GM23338 (cell line): ENCODE results near the gene VEGFA. TPM values are rescaled to one million over a fixed set of nuclear protein-coding genes. Genes with fewer than 3 reads are reported as not detected.

Experiments used
- ATAC-seq: fragments of 200-7000 bp; cut with Tn5 transposase; 3 replicates; pipeline ENCODE4 v1.9.1; 2020
- DNase-seq: peaks from one replicate; pipeline ENCODE4 v3.0.0-alpha.2; 2015; ENCODE audit warnings: low spot score
- H2AFZ ChIP-seq: fragments of 200-600 bp; sonication (generic); 2 replicates; pipeline ENCODE4 v1.8.0; 2016; ENCODE audit warnings: antibody characterized with exemption, mild to moderate bottlenecking, moderate library complexity
- H3F3A ChIP-seq: fragments of 200-600 bp; sonication (generic); replicated peaks from 2 replicates; pipeline ENCODE4 v1.8.0; 2017; ENCODE audit warnings: antibody characterized with exemption, mixed run types, low read depth
- H3K27ac ChIP-seq: fragments of 200-600 bp; sonication (generic); 2 replicates; pipeline ENCODE4 v1.6.1; 2016; ENCODE audit warnings: low read depth
- H3K27me3 ChIP-seq: fragments of 200-600 bp; sonication (generic); 2 replicates; pipeline ENCODE4 v1.8.0; 2016; ENCODE audit warnings: mild to moderate bottlenecking, mixed run types, moderate library complexity; ENCODE audit not compliant: insufficient read depth
- H3K36me3 ChIP-seq: fragments of 200-600 bp; sonication (generic); 2 replicates; pipeline ENCODE4 v1.8.0; 2016; ENCODE audit warnings: mild to moderate bottlenecking; ENCODE audit not compliant: insufficient read depth
- H3K4me1 ChIP-seq: fragments of 200-600 bp; sonication (generic); 2 replicates; pipeline ENCODE4 v1.8.0; 2016; ENCODE audit warnings: mild to moderate bottlenecking, moderate library complexity; ENCODE audit not compliant: insufficient read depth
- H3K4me2 ChIP-seq: fragments of 200-600 bp; sonication (generic); 2 replicates; pipeline ENCODE4 v1.7.1; 2017; ENCODE audit warnings: mixed run types
- H3K4me3 ChIP-seq: fragments of 200-600 bp; sonication (generic); 2 replicates; pipeline ENCODE4 v1.6.1; 2016; ENCODE audit warnings: mixed run types
- H3K79me2 ChIP-seq: fragments of 200-600 bp; sonication (generic); replicated peaks from 2 replicates; pipeline ENCODE4 v1.8.0; 2017; ENCODE audit warnings: mild to moderate bottlenecking; ENCODE audit not compliant: insufficient read depth
- H3K9me2 ChIP-seq: fragments of 200-600 bp; sonication (generic); 2 replicates; pipeline ENCODE4 v1.8.0; 2017; ENCODE audit not compliant: insufficient read depth
- H4K20me1 ChIP-seq: fragments of 200-600 bp; sonication (generic); replicated peaks from 2 replicates; pipeline ENCODE4 v1.8.0; 2017; ENCODE audit warnings: mild to moderate bottlenecking; ENCODE audit not compliant: insufficient read depth
- H3K27ac Mint-ChIP-seq: 2 replicates; pipeline ENCODE4 v1.8.0; 2020; ENCODE audit warnings: inconsistent platforms, mild to moderate bottlenecking, moderate library complexity, mixed read lengths
- H3K27me3 Mint-ChIP-seq: 3 replicates; pipeline ENCODE4 v1.8.0; 2022; ENCODE audit warnings: low read depth, mild to moderate bottlenecking, moderate library complexity, mixed read lengths, inconsistent platforms; ENCODE audit not compliant: insufficient read depth, poor library complexity
- H3K36me3 Mint-ChIP-seq: 3 replicates; pipeline ENCODE4 v1.8.0; 2021; ENCODE audit warnings: low read depth, mild to moderate bottlenecking, inconsistent platforms, moderate library complexity, mixed read lengths
- H3K4me1 Mint-ChIP-seq: 3 replicates; pipeline ENCODE4 v1.8.0; 2020; ENCODE audit warnings: mild to moderate bottlenecking, inconsistent platforms, mixed read lengths
- H3K4me3 Mint-ChIP-seq: 3 replicates; pipeline ENCODE4 v1.8.0; 2021; ENCODE audit warnings: moderate library complexity, mild to moderate bottlenecking, inconsistent platforms, mixed read lengths
- H3K9me3 Mint-ChIP-seq: 3 replicates; pipeline ENCODE4 v1.8.0; 2020; ENCODE audit warnings: moderate library complexity, mild to moderate bottlenecking, inconsistent platforms, mixed read lengths
- CREB1 ChIP-seq: fragments of 250-450 bp; sonication (Bioruptor Pico); IDR thresholded peaks from 2 replicates; pipeline ENCODE4 v1.5.0; 2020; ENCODE audit warnings: low read depth, mild to moderate bottlenecking, moderate library complexity
- CTCF ChIP-seq, 2 experiments: fragments of 200-600 bp in 1 of 2; sonication (generic) in 1 of 2; conservative IDR thresholded peaks; 2 replicates each; pipeline versions ENCODE4 v1.5.1 to v1.6.1; 2016 to 2017; ENCODE audit warnings: antibody characterized with exemption in 2 of 2, low read depth in 2 of 2, mild to moderate bottlenecking in 2 of 2, moderate library complexity in 1 of 2
- EZH2 ChIP-seq: fragments of 200-600 bp; sonication (generic); IDR thresholded peaks from one replicate; pipeline ENCODE4 v1.8.0; 2017; ENCODE audit warnings: antibody characterized with exemption, mild to moderate bottlenecking, low read depth; ENCODE audit not compliant: unreplicated experiment
- EZH2phosphoT487 ChIP-seq: fragments of 200-600 bp; sonication (generic); IDR thresholded peaks from one replicate; pipeline ENCODE4 v1.8.1; 2018; ENCODE audit warnings: antibody characterized with exemption; ENCODE audit not compliant: unreplicated experiment
- JUNB ChIP-seq: IDR thresholded peaks from one replicate; pipeline ENCODE4 v1.6.1; 2016; ENCODE audit warnings: antibody characterized with exemption; ENCODE audit not compliant: unreplicated experiment
- POLR2AphosphoS5 ChIP-seq: IDR thresholded peaks from 2 replicates; pipeline ENCODE4 v1.6.1; 2016; ENCODE audit warnings: antibody characterized with exemption, low read depth
- STAT1 ChIP-seq: IDR thresholded peaks from one replicate; pipeline ENCODE4 v1.6.1; 2016; ENCODE audit warnings: antibody characterized with exemption; ENCODE audit not compliant: unreplicated experiment
- ZNF331 ChIP-seq: fragments of 250-450 bp; sonication (Bioruptor Pico); IDR thresholded peaks from 2 replicates; pipeline ENCODE4 v1.5.0; 2020; ENCODE audit warnings: low read depth, mild to moderate bottlenecking, moderate library complexity
- polyA plus RNA-seq: library from polyadenylated mRNA; unstranded; fragments of >200 nt; fragmentation: Nextera tagmentation; extraction: Ambion mirVana; gene quantifications from 2 replicates; pipeline ENCODE4 v1.2.1, GENCODE V29; 2016
- total RNA-seq: library from RNA; depleted of rRNA; stranded (reverse); fragments of >200 nt; shearing (Covaris generic); gene quantifications from 2 replicates; pipeline ENCODE4 v1.2.3, GENCODE V29; 2014
- TF ChIP-seq, protein P1 (sequence below): IDR thresholded peaks from one replicate; pipeline ENCODE4 v1.6.1; 2018; ENCODE audit warnings: antibody characterized with exemption; ENCODE audit not compliant: unreplicated experiment

The VEGFA gene
- total and polyA plus RNA-seq, 2 experiments from 2014 or later: 10.9 to 61.1 TPM

DNA sequence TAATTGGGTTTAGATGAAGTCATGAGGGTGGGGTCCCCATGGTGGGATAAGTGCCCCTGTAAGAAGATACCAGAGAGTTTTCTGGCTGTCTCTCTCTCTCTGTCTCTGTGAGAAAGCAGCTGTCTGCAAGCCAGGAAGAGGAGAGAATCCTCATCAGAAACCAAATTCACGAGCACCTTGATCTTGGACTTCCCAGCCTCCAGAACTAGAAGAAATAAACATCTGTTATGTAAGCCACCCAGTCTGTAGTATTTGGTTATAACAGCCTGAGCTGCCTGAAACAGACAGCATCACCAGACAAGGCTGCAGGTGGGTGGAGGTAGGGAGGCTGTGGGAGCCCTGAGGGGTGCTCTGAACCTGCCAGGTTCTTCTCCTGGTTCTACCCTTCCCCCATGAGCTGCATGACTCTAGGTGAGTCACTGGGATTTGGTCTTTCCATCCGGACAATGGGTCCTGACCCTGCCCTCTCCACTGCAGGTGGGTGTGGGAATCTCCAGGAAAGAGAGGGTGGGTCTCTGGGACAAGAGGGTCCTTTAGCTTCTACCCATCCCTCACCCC lies 34.3 kb upstream of the VEGFA start:
- no peak for DNase-seq
- no peak for TF ChIP-seq JUNB
- TF ChIP-seq EZH2: no peak
- no peak for TF ChIP-seq STAT1
- no peak for TF ChIP-seq CREB1 (CRISPR knock-in tag)
- no peak for TF ChIP-seq CTCF (conservative IDR thresholded peaks at IDR 0.05; ENCODE audit: low read depth in 2 of 2)
- TF ChIP-seq, protein P1, sequence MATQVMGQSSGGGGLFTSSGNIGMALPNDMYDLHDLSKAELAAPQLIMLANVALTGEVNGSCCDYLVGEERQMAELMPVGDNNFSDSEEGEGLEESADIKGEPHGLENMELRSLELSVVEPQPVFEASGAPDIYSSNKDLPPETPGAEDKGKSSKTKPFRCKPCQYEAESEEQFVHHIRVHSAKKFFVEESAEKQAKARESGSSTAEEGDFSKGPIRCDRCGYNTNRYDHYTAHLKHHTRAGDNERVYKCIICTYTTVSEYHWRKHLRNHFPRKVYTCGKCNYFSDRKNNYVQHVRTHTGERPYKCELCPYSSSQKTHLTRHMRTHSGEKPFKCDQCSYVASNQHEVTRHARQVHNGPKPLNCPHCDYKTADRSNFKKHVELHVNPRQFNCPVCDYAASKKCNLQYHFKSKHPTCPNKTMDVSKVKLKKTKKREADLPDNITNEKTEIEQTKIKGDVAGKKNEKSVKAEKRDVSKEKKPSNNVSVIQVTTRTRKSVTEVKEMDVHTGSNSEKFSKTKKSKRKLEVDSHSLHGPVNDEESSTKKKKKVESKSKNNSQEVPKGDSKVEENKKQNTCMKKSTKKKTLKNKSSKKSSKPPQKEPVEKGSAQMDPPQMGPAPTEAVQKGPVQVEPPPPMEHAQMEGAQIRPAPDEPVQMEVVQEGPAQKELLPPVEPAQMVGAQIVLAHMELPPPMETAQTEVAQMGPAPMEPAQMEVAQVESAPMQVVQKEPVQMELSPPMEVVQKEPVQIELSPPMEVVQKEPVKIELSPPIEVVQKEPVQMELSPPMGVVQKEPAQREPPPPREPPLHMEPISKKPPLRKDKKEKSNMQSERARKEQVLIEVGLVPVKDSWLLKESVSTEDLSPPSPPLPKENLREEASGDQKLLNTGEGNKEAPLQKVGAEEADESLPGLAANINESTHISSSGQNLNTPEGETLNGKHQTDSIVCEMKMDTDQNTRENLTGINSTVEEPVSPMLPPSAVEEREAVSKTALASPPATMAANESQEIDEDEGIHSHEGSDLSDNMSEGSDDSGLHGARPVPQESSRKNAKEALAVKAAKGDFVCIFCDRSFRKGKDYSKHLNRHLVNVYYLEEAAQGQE: no peak
- no peak for TF ChIP-seq ZNF331 (CRISPR knock-in tag)
- no peak for TF ChIP-seq POLR2AphosphoS5
- TF ChIP-seq EZH2phosphoT487: no peak
- no peak overlapping the region for H2AFZ ChIP-seq

GRCh38 chr6:43736211-43736786 lies 33.7 kb upstream of the VEGFA start:
- DNase-seq: no peak
- H2AFZ ChIP-seq: no peak overlapping the region
- H3F3A ChIP-seq: no peaks in the 10 kb centered on the region
- no peak for ATAC-seq
- no peaks in the 10 kb centered on the region for H3K27me3 ChIP-seq
- no peaks in the 10 kb centered on the region for H3K79me2 ChIP-seq
- H4K20me1 ChIP-seq: no peaks in the 10 kb centered on the region
- no peaks in the 10 kb centered on the region for H3K4me1 ChIP-seq
- no peak overlapping the region for H3K4me3 ChIP-seq
- H3K4me1 Mint-ChIP-seq: peaks cover 18% of the 10 kb centered on the region; the same call in 2 of the 3 replicates
- TF ChIP-seq POLR2AphosphoS5 (no peak), CREB1 (CRISPR knock-in tag) (no peak), ZNF331 (CRISPR knock-in tag) (no peak), EZH2 (no peak)
- TF ChIP-seq, protein P1: no peak
- H3K9me2 ChIP-seq: no peaks in the 10 kb centered on the region
- H3K36me3 Mint-ChIP-seq: no peaks in the 10 kb centered on the region
- no peak overlapping the region for H3K27ac Mint-ChIP-seq
- no peaks in the 10 kb centered on the region for H3K36me3 ChIP-seq
- H3K9me3 Mint-ChIP-seq: peaks cover 2% of the 10 kb centered on the region; the same call in 1 of the 3 replicates
- no peak overlapping the region for H3K4me3 Mint-ChIP-seq
- peaks cover 9% of the 10 kb centered on the region for H3K27me3 Mint-ChIP-seq
- no peak overlapping the region for H3K4me2 ChIP-seq
- no peak overlapping the region for H3K27ac ChIP-seq

More for the DNA sequence above, 34.3 kb upstream of the VEGFA start:
- Mint-ChIP-seq H3K27ac (no peak overlapping the region), H3K4me1 (peaks cover 15% of the 10 kb centered on the region; the same call in 2 of the 3 replicates), H3K27me3 (peaks cover 9% of the 10 kb centered on the region), H3K9me3 (peaks cover 7% of the 10 kb centered on the region; the same call in 2 of the 3 replicates), H3K36me3 (no peaks in the 10 kb centered on the region), H3K4me3 (no peak overlapping the region)
- H3K4me1 ChIP-seq: no peaks in the 10 kb centered on the region
- no peaks in the 10 kb centered on the region for H3K36me3 ChIP-seq
- H4K20me1 ChIP-seq: no peaks in the 10 kb centered on the region
- ATAC-seq: no peak
- H3K27ac ChIP-seq: no peak overlapping the region
- no peak overlapping the region for H3K4me3 ChIP-seq
- H3K4me2 ChIP-seq: no peak overlapping the region
- H3K9me2 ChIP-seq: no peaks in the 10 kb centered on the region
- H3K79me2 ChIP-seq: no peaks in the 10 kb centered on the region
- H3F3A ChIP-seq: no peaks in the 10 kb centered on the region
- H3K27me3 ChIP-seq: no peaks in the 10 kb centered on the region
